GM21737 (cell line): Measurements from ENCODE around the gene GPR37L1.

Experiments
- ATAC-seq: cut with Tn5 transposase; IDR thresholded peaks from one replicate; pipeline ENCODE4 v1.9.1; 2021; ENCODE audit warnings: mild to moderate bottlenecking, moderate library complexity; ENCODE audit not compliant: unreplicated experiment

GPR37L1 gene

GRCh38 chr1:202122639-202123335, at the start of gene GPR37L1:
Gene GPR37L1 (plus strand): TSS chr1:202122917. CDS start chr1:202122964, 47 bp downstream.
- ATAC-seq, result no peak

- ATAC-seq, result no peak
Measured at GRCh38 chr1:202073206-202073605, 49.5 kb upstream of the GPR37L1 start.

GRCh38 chr1:202074985-202075384, 47.7 kb upstream of the GPR37L1 start:
- no peak for ATAC-seq

GRCh38 chr1:202075389-202075788, 47.3 kb upstream of the GPR37L1 start:
- ATAC-seq, result no peak

- ATAC-seq, result no peak
Measured at GRCh38 chr1:202076050-202076511, 46.6 kb upstream of the GPR37L1 start.

- ATAC-seq, result no peak
Measured at GRCh38 chr1:202078241-202078640, 44.5 kb upstream of the GPR37L1 start.

- ATAC-seq, result no peak
Measured at GRCh38 chr1:202081992-202082391, 40.7 kb upstream of the GPR37L1 start.

GRCh38 chr1:202084791-202085681, 37.7 kb upstream of the GPR37L1 start:
- no peak for ATAC-seq

- no peak for ATAC-seq
Measured at GRCh38 chr1:202085682-202086373, 36.9 kb upstream of the GPR37L1 start.

- ATAC-seq, result no peak
Measured at GRCh38 chr1:202086579-202087350, 36.0 kb upstream of the GPR37L1 start.

GRCh38 chr1:202088206-202088605, 34.5 kb upstream of the GPR37L1 start:
- ATAC-seq, result no peak

- no peak for ATAC-seq
Measured at GRCh38 chr1:202090994-202091393, 31.7 kb upstream of the GPR37L1 start.

- no peak for ATAC-seq
Measured at GRCh38 chr1:202093858-202094257, 28.9 kb upstream of the GPR37L1 start.

- no peak for ATAC-seq
Measured at GRCh38 chr1:202101184-202101583, 21.5 kb upstream of the GPR37L1 start.

- ATAC-seq, result no peak
Measured at GRCh38 chr1:202104073-202104472, 18.6 kb upstream of the GPR37L1 start.

- no peak for ATAC-seq
Measured at GRCh38 chr1:202105571-202106339, 17.0 kb upstream of the GPR37L1 start.

- no peak for ATAC-seq
Measured at GRCh38 chr1:202106340-202107254, 16.1 kb upstream of the GPR37L1 start.

- no peak for ATAC-seq
Measured at GRCh38 chr1:202107321-202107761, 15.4 kb upstream of the GPR37L1 start.
